ENCODE measurements around the gene TLN1.
A peak's percentile ranks its signal among the peaks of the same experiment; 100 is the strongest.

The TLN1 gene

GRCh38 chr9:35658137-35658967 is 73.6 kb downstream of the TLN1 start, which contains the start of gene CCDC107:
Gene CCDC107 (plus strand): TSS chr9:35658292. CDS start chr9:35658380, 88 bp downstream.
- peak; percentile 75 to 82 for DNase-seq

- DNase-seq: peak; percentile 92 to 97
Measured at GRCh38 chr9:35657546-35658136, 74.4 kb downstream of the TLN1 start, which contains the start of gene RMRP. Gene RMRP (minus strand): TSS chr9:35658019.

DNA sequence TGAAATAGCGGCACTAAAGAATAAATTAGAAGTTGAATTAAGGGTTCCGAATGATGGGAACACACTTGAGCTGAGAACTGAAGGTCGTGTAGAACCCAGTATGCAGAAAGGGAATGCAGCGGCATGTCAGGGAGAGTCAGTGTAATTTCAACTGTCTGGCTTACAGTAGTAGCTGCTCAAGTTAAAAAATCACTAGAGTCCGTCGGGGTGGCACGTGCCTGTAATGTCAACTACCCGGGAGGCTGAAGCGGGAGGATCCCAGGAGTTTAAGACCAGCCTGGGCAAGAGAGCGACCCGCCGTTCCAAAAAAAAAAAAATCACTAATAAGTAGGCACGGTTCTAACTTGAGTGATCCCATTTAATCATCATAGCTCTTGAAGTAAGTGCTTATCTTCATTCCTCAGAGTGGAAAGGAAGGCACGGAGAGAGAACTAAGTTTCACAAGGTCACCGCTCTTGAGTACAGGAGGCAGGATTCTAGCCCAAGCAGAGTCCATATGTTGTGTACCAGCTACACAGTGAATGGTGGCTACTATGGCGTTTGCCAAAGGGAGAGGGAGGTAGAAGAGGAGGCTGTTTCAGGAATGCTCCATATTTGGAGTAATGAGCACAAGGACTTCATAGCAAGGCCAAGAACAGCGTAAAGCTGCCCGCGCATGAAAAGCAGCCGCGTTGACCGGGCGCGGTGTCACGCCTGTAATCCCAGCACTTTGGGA is 75.0 kb downstream of the TLN1 start:
- DNase-seq: no peak

DNA sequence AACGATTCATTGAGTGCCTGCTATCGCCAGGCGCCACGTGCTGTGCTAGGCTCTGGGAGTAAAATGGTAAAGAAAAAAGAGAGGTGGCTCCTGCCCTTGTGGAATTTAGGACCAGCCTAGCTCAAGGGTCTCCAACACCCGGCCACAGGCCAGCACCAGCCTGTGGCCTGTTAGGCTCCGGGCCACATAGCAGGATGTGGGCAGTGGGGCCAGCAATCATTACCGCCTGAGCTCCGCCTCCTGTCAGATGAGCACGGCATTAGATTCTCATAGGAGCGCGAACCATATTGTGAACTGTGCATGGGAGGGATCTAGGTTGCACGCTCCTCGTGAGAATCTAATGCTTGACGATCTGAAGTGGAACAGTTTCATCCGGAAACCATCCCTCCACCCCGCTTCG is 75.6 kb downstream of the TLN1 start:
- no peak for DNase-seq

GRCh38 chr9:35653611-35654010 is 78.4 kb downstream of the TLN1 start:
- no peak for DNase-seq

- DNase-seq: no peak
Measured at GRCh38 chr9:35652829-35653209, 79.2 kb downstream of the TLN1 start.

DNA sequence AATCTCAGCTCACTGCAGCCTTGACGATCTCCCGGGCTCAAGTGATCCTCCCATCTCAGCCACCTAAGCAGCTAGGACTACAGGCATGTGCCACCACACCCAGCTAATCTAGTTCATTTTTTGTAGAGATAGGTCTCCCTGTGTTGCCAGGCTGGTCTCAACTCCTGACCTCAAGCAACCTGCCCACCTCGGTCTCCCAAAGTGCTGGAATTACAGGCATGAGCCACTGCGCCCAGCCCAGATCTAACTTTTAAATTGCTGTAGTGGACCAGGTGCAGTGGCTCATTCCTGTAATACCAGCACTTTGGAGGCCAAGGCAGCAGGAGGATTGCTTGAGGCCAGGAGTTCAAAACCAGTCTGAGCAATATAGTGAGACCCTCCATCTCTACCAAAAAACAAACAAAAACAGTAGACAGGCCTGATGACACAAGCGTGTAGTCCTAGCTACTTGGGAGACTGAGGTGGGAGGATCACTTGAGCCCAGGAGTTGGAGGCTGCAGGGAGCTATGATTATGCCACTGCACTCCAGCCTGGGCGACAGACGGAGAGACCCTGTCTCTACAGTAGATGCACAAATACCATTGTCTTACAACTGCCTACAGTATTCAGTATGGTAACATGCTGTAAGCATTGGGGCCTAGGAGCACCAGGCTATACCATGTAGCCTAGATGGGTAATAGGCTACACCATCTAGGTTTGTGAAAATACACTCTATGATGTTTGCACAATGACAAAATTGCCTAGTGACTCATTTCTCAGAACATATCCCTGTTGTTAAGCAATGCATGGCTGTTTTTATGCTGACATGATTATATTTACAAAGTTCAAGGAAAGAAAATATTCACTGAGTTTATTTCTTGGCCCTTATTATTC is 79.8 kb downstream of the TLN1 start:
- DNase-seq: no peak

DNA sequence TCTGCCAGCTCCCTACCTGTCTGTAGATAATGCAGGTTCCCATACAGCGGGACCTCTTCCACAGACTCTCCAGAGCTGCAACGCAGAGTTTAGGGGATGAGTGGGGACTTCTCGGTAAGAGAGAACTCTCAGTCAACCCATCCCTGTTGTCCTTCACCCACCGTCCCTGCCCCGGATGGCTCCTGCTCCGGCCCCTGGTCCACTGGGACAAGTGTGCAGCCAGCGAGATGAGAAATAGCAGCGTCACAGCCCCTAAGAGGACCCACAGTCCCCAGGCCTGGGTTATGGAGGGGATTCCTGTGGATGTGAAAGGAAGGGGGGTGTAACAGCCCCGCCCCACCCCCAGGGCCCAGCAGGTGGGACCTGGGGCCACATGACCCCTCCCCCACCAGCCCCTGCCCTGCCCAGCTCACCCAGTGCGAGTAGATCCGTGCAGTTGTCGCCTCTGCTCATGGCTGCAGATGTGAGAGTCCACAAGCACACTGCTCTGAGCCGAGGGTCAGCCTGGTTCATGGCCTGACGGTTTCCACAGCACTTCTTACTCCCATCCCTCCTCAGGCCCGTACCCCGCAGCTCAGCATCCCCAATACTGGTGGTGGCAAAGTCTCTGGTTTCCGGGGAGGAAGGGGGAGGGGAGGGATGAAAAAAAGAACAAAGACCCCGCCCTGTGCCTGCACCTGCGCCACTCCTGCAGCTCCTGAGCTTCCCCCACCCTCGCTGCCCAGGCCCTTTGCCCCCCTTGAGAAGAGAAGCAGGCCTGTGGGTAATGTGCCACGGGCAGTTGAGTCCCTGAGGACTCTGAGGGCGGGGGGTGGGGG is 81.4 kb downstream of the TLN1 start, which contains the start of gene SIT1:
Gene SIT1, minus strand, starts transcription at position 591 of the 818 bp plus-strand sequence. Its CDS starts 78 bp downstream, at position 513.
- DNase-seq: peak in 1 of 2 experiments; percentile 20

DNA sequence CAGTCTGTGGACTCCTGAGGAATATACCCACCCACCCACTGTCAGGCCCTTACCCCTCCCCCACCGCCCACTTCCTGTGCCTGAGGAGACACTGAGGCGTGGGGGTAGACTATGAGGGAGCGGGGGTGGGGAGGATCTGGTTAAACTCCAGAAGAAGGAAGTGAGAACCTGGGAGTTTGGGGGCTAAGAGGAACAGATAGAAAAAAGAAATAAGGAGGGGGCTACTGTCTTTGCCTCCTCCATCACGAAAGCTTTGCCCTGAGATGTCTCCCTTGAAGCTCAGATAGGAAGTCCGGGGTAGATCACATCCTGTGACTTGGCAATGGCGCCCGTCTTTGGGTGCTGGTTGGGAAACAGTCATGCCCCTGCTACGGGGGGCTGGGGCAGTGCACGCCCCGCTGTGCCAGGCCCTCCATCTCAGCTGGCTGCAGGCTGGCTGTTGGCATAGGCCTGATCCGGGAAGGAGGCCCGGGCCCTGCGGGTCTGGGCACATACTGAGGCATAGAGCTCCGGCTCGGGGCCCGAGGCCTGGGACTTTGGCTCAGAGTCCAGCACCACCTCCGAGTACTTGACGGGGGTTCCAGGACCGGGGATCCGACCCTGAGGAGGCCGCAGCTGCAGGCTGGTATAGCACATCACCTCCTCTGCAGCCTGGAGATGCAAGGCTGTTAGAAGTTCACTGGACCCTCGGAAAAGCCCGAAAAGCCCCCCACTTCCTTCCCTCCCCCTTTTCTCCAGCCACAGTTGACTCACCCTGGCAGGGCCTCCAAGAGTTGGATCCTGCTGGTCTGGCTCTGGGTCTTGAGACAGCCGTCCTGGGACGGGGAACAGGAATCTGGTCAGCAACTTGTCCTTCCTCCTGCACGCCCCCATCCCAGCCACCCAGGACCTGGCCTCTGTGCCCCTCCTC is 82.3 kb downstream of the TLN1 start:
- DNase-seq: peak; percentile 44

All from stimulated activated CD4-positive, alpha-beta T cell treated with anti-CD3 and anti-CD28 coated beads, Interleukin-4, amount 100 ng/mL, for 4 hours (primary cell).